Neural progenitor cell (in vitro differentiated cells): ENCODE data around the gene CAMK2N1.

Experiments used
- EZH2 ChIP-seq: fragments of 200-600 bp; sonication (generic); IDR thresholded peaks from 2 replicates; pipeline ENCODE4 v1.6.1; 2017; ENCODE audit warnings: antibody characterized with exemption, mild to moderate bottlenecking, moderate library complexity
- EZH2phosphoT487 ChIP-seq: fragments of 200-600 bp; sonication (generic); IDR thresholded peaks from 2 replicates; pipeline ENCODE4 v1.6.1; 2017; ENCODE audit warnings: antibody characterized with exemption
- TF ChIP-seq, protein P1 (sequence below): fragments of 200-600 bp; sonication (generic); IDR thresholded peaks from 2 replicates; pipeline ENCODE4 v1.5.1; 2017; ENCODE audit warnings: antibody characterized with exemption, mild to moderate bottlenecking

- TF ChIP-seq, protein P1, sequence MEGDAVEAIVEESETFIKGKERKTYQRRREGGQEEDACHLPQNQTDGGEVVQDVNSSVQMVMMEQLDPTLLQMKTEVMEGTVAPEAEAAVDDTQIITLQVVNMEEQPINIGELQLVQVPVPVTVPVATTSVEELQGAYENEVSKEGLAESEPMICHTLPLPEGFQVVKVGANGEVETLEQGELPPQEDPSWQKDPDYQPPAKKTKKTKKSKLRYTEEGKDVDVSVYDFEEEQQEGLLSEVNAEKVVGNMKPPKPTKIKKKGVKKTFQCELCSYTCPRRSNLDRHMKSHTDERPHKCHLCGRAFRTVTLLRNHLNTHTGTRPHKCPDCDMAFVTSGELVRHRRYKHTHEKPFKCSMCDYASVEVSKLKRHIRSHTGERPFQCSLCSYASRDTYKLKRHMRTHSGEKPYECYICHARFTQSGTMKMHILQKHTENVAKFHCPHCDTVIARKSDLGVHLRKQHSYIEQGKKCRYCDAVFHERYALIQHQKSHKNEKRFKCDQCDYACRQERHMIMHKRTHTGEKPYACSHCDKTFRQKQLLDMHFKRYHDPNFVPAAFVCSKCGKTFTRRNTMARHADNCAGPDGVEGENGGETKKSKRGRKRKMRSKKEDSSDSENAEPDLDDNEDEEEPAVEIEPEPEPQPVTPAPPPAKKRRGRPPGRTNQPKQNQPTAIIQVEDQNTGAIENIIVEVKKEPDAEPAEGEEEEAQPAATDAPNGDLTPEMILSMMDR, result no peak
- TF ChIP-seq EZH2, result no peak
- no peak for TF ChIP-seq EZH2phosphoT487
Measured at GRCh38 chr1:20493309-20493708, 7.3 kb upstream of the CAMK2N1 start.
